Measurements from ENCODE around the gene SDHA.

GRCh38 chr5:252546-252945 lies 34.4 kb downstream of the SDHA start:
- TF ChIP-seq CTCF (IDR thresholded peaks at IDR 0.05) (no peak), POLR2AphosphoS5 (IDR thresholded peaks at IDR 0.05) (no peak), EP300 (IDR thresholded peaks at IDR 0.05) (no peak), POLR2A (IDR thresholded peaks at IDR 0.05; ENCODE audit: low read depth) (no peak)

Measured in esophagus muscularis mucosa (tissue), 4 donors.